HepG2 (cell line): ENCODE measurements around the gene CYP2U1. TPM values are rescaled to one million over a fixed set of nuclear protein-coding genes. Genes with fewer than 3 reads are reported as not detected.

Experiments
- ASH2L ChIP-seq: fragments of 300-600, 200-600 bp; sonication (generic); IDR thresholded peaks from 2 replicates; pipeline ENCODE4 v1.7.0; 2017; ENCODE audit warnings: low read depth, mild to moderate bottlenecking, moderate library complexity, mixed read lengths, low read length; ENCODE audit not compliant: insufficient read length
- MEIS1 ChIP-seq: sonication (generic); formaldehyde crosslinking; IDR thresholded peaks from 2 replicates; pipeline ENCODE4 v1.9.0; 2021; ENCODE audit warnings: mild to moderate bottlenecking, missing genetic modification reagents, moderate library complexity, borderline replicate concordance
- MLLT10 ChIP-seq: sonication (generic); formaldehyde crosslinking; IDR thresholded peaks from 2 replicates; pipeline ENCODE4 v1.4.0; 2020; ENCODE audit warnings: missing genetic modification reagents
- RARA ChIP-seq: IDR thresholded peaks from 2 replicates; pipeline ENCODE4 v1.6.1; 2016; ENCODE audit warnings: missing genetic modification reagents, missing compliant biosample characterization
- SP5 ChIP-seq: IDR thresholded peaks from 2 replicates; pipeline ENCODE4 v1.6.1; 2016; ENCODE audit warnings: low read depth, borderline replicate concordance
- SPEN ChIP-seq: sonication (generic); formaldehyde crosslinking; IDR thresholded peaks from 2 replicates; pipeline ENCODE4 v1.5.1; 2020; ENCODE audit warnings: low read depth, mild to moderate bottlenecking, missing genetic modification reagents
- TMF1 ChIP-seq: sonication (generic); formaldehyde crosslinking; IDR thresholded peaks from 2 replicates; pipeline ENCODE4 v1.8.1; 2022; ENCODE audit warnings: low read depth, missing genetic modification reagents
- ZC3H13 ChIP-seq: sonication (generic); formaldehyde crosslinking; IDR thresholded peaks from 2 replicates; pipeline ENCODE4 v1.8.1; 2023; ENCODE audit warnings: mild to moderate bottlenecking, missing genetic modification reagents, moderate library complexity
- ZFX ChIP-seq: sonication (generic); formaldehyde crosslinking; IDR thresholded peaks from 2 replicates; pipeline ENCODE4 v1.4.0; 2020; ENCODE audit warnings: mild to moderate bottlenecking, low read depth, missing genetic modification reagents, moderate library complexity
- ZFY ChIP-seq: sonication (generic); formaldehyde crosslinking; IDR thresholded peaks from 2 replicates; pipeline ENCODE4 v1.4.0; 2020; ENCODE audit warnings: missing genetic modification reagents
- ZFYVE20 ChIP-seq: sonication (generic); formaldehyde crosslinking; IDR thresholded peaks from 2 replicates; pipeline ENCODE4 v1.8.0; 2023; ENCODE audit warnings: low read depth, mild to moderate bottlenecking, moderate library complexity, missing genetic modification reagents, borderline replicate concordance
- ZNF101 ChIP-seq: sonication (generic); formaldehyde crosslinking; IDR thresholded peaks from 2 replicates; pipeline ENCODE4 v1.4.0; 2020; ENCODE audit warnings: mild to moderate bottlenecking, low read depth, missing genetic modification reagents, borderline replicate concordance
- ZNF180 ChIP-seq: sonication (generic); formaldehyde crosslinking; IDR thresholded peaks from 2 replicates; pipeline ENCODE4 v1.4.0; 2020; ENCODE audit warnings: low read depth, missing genetic modification reagents, borderline replicate concordance
- ZNF232 ChIP-seq: sonication (generic); formaldehyde crosslinking; IDR thresholded peaks from 2 replicates; pipeline ENCODE4 v1.4.0; 2020; ENCODE audit warnings: missing genetic modification reagents, borderline replicate concordance
- ZNF446 ChIP-seq: sonication (generic); formaldehyde crosslinking; IDR thresholded peaks from 2 replicates; pipeline ENCODE4 v1.5.0; 2020; ENCODE audit warnings: mild to moderate bottlenecking, missing genetic modification reagents
- ZNF546 ChIP-seq: sonication (generic); formaldehyde crosslinking; conservative IDR thresholded peaks from 2 replicates; pipeline ENCODE4 v1.8.1; 2023; ENCODE audit warnings: mild to moderate bottlenecking, missing genetic modification reagents
- ZNF607 ChIP-seq: sonication (generic); formaldehyde crosslinking; IDR thresholded peaks from 2 replicates; pipeline ENCODE4 v1.5.1; 2020; ENCODE audit warnings: missing genetic modification reagents, mild to moderate bottlenecking, borderline replicate concordance
- ZNF703 ChIP-seq: sonication (generic); formaldehyde crosslinking; IDR thresholded peaks from 2 replicates; pipeline ENCODE4 v1.5.1; 2020; ENCODE audit warnings: missing genetic modification reagents, mild to moderate bottlenecking, moderate library complexity, borderline replicate concordance
- ZNF782 ChIP-seq: sonication (generic); formaldehyde crosslinking; IDR thresholded peaks from 2 replicates; pipeline ENCODE4 v1.4.0; 2020; ENCODE audit warnings: missing genetic modification reagents, mild to moderate bottlenecking, borderline replicate concordance
- ZZZ3 ChIP-seq: sonication (generic); formaldehyde crosslinking; IDR thresholded peaks from 2 replicates; pipeline ENCODE4 v1.4.0; 2020; ENCODE audit warnings: missing genetic modification reagents, mild to moderate bottlenecking, borderline replicate concordance
- polyA plus RNA-seq, 8 experiments: library from polyadenylated mRNA; depleted of rRNA in 3 of 8; stranded (reverse) in 7 of 8; unstranded in 1 of 8; fragments of >200 nt; fragmentation: Illumina TruSeq in 4 of 8; extraction: Trizol in 4 of 8; gene quantifications; 2 replicates each; pipeline versions ENCODE4 v1.2.1 to v1.2.3, GENCODE V29; 2011 to 2016; ENCODE audit warnings: low read depth in 4 of 8, missing spikeins in 1 of 8, mixed read lengths in 1 of 8; ENCODE audit not compliant: insufficient read depth in 1 of 8
- total RNA-seq, 5 experiments: library from RNA; depleted of rRNA; stranded (reverse); fragments of >200 nt; fragmentation: Illumina TruSeq; extraction: Trizol; gene quantifications; 2 replicates each; pipeline ENCODE4 v1.2.3, GENCODE V29; 2016; ENCODE audit warnings: low read depth in 1 of 5
- TF ChIP-seq, protein P1 (sequence below): sonication (generic); formaldehyde crosslinking; IDR thresholded peaks from 2 replicates; pipeline ENCODE4 v1.5.0; 2020; ENCODE audit warnings: missing genetic modification reagents
- TF ChIP-seq, protein P2 (sequence below): sonication (generic); formaldehyde crosslinking; IDR thresholded peaks from 2 replicates; pipeline ENCODE4 v1.4.0; 2020; ENCODE audit warnings: missing genetic modification reagents
- TF ChIP-seq, protein P3 (sequence below): sonication (generic); formaldehyde crosslinking; IDR thresholded peaks from 2 replicates; pipeline ENCODE4 v1.8.1; 2023; ENCODE audit warnings: mild to moderate bottlenecking, moderate library complexity, missing genetic modification reagents
- TF ChIP-seq, protein P4 (sequence below): IDR thresholded peaks from 2 replicates; pipeline ENCODE4 v1.6.1; 2012; ENCODE audit warnings: inconsistent platforms

CYP2U1 gene
- total and polyA plus RNA-seq, 2 of the 13 experiments (the other 11 are each of a cell fraction or from before 2014, with no cell fraction given), result 1.4 to 3.4 TPM

DNA sequence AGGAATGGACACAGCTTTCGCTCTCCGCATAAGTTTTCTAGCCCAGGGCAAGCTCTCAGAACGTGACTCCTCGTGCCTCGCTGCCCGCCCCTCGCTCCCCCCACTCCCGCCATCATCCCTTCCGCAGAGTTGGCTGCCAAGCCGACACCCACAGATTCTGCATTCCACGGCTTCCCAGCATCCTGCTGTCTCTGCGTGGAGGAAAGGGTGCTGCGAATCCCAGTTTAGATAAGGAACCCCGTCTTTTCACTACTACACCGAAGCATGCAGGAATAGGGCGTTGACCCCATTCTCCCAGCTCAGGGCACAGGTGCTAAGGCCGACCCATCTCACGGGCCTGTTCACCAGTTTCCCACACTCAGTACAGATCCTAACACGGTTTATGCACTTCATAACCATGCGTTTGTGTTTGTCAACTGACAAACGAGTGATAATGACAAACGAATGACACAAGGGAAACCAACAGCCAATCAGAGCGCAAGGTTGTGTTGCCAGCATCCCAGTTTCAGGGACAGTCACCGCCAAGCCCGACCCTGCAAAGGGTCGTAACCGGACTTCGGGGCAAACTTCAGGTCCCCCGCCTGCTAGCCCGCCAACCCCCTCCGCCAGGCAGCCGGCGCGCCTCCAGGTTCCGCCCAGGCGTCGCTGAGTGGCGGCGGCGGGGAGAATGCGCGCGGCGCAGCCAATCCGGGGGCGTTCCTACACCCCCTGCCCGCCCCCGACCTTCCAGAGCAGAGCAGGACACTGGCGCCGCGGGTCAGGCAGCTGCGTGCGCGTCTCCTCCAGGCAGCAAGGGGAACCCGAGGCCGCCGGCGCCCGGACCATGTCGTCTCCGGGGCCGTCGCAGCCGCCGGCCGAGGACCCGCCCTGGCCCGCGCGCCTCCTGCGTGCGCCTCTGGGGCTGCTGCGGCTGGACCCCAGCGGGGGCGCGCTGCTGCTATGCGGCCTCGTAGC, at the start of gene CYP2U1 (continued):
- peak; percentile 40 for TF ChIP-seq ZNF782 (CRISPR knock-in tag)
- no peak for TF ChIP-seq ZNF703 (CRISPR knock-in tag)
- TF ChIP-seq, protein P1, sequence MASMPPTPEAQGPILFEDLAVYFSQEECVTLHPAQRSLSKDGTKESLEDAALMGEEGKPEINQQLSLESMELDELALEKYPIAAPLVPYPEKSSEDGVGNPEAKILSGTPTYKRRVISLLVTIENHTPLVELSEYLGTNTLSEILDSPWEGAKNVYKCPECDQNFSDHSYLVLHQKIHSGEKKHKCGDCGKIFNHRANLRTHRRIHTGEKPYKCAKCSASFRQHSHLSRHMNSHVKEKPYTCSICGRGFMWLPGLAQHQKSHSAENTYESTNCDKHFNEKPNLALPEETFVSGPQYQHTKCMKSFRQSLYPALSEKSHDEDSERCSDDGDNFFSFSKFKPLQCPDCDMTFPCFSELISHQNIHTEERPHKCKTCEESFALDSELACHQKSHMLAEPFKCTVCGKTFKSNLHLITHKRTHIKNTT (CRISPR knock-in tag), result no peak
- TF ChIP-seq ZNF101 (CRISPR knock-in tag), result no peak
- 0 out of 2 replicates have a peak, but pooled peaks have one; percentile 82 for TF ChIP-seq TMF1 (CRISPR knock-in tag)
- TF ChIP-seq ZZZ3, result 0 out of 2 replicates have a peak, but pooled peaks have one; percentile 39
- TF ChIP-seq, protein P2, sequence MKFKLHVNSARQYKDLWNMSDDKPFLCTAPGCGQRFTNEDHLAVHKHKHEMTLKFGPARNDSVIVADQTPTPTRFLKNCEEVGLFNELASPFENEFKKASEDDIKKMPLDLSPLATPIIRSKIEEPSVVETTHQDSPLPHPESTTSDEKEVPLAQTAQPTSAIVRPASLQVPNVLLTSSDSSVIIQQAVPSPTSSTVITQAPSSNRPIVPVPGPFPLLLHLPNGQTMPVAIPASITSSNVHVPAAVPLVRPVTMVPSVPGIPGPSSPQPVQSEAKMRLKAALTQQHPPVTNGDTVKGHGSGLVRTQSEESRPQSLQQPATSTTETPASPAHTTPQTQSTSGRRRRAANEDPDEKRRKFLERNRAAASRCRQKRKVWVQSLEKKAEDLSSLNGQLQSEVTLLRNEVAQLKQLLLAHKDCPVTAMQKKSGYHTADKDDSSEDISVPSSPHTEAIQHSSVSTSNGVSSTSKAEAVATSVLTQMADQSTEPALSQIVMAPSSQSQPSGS (CRISPR knock-in tag), result no peak
- TF ChIP-seq ASH2L, result peak; percentile 42
- TF ChIP-seq ZNF180 (CRISPR knock-in tag), result no peak
- TF ChIP-seq, protein P3, sequence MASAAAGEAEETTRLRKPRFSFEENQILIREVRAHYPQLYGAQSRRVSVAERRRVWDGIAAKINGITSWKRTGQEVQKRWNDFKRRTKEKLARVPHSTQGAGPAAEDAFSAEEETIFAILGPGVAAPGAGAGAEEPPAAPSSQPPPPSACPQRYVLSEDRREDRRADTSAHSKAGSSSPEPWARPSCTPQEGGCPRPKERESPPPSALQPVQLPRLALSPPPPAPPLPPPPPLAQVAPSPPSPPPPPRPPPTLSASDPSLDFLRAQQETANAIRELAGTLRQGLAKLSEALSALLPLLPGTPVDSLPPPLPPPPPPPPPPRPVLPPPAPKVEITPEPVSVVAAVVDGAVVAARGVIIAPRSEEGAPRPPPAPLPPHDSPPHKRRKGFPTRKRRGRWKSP (CRISPR knock-in tag), result peak; percentile 68; the same call in 1 of the 2 replicates
- TF ChIP-seq MEIS1 (CRISPR knock-in tag), result 0 out of 2 replicates have a peak, but pooled peaks have one; percentile 24
- TF ChIP-seq ZNF546 (CRISPR knock-in tag), result peak; percentile 98
- no peak for TF ChIP-seq MLLT10 (CRISPR knock-in tag)
- TF ChIP-seq ZNF232, result 0 out of 2 replicates have a peak, but pooled peaks have one; percentile 21
- 0 out of 2 replicates have a peak, but pooled peaks have one; percentile 66 for TF ChIP-seq ZNF446 (CRISPR knock-in tag)
- no peak for TF ChIP-seq RARA
- TF ChIP-seq SP5 (CRISPR knock-in tag), result peak; percentile 33; the same call in 1 of the 2 replicates
- peak; percentile 81 for TF ChIP-seq ZNF607 (CRISPR knock-in tag)
- TF ChIP-seq, protein P4, sequence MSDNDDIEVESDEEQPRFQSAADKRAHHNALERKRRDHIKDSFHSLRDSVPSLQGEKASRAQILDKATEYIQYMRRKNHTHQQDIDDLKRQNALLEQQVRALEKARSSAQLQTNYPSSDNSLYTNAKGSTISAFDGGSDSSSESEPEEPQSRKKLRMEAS, result peak; percentile 76
- TF ChIP-seq ZFX, result peak; percentile 48; the same call in 1 of the 2 replicates
- 0 out of 2 replicates have a peak, but pooled peaks have one; percentile 48 for TF ChIP-seq ZC3H13 (CRISPR knock-in tag)
- TF ChIP-seq ZFY (CRISPR knock-in tag), result peak; percentile 74; the same call in 1 of the 2 replicates
- peak; percentile 48 for TF ChIP-seq SPEN (CRISPR knock-in tag)
- TF ChIP-seq ZFYVE20 (CRISPR knock-in tag), result 0 out of 2 replicates have a peak, but pooled peaks have one; percentile 35
